ENCODE results near the gene SEMA3D. TPM values are rescaled to one million over a fixed set of nuclear protein-coding genes. Genes with fewer than 3 reads are reported as not detected.

SEMA3D gene
- total RNA-seq, 3 donors from 2014 or later, result 1.5 to 5.4 (median 2.1) TPM

DNA sequence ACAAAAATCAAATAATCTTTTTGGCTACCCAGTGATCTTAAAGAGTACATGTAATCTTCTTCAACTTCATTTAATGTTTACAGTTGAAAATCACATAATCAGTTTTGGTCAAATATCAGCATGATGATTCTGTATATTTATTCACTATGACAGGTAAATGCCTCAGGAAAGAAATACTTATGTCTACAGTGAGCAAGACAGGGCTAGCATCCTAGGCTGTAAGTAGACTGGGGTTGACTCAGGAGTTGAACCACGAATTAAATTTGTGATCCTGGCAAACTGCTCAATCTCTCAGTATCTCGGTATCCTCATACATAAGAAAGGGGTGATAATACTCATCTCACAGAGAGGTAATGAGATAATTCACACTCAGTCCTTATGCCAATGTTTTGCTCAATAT is 71.8 kb downstream of the SEMA3D start:
- no peak for ATAC-seq
- no peak overlapping the region for H3K4me3 ChIP-seq
- H3K9me3 ChIP-seq, result no peaks in the 10 kb centered on the region
- intact Hi-C loops (cut with DNase I, micrococcal nuclease), result no loop called here
- no peaks in the 10 kb centered on the region for H3K4me1 ChIP-seq (ENCODE audit: low read depth)
- TF ChIP-seq, protein P1, sequence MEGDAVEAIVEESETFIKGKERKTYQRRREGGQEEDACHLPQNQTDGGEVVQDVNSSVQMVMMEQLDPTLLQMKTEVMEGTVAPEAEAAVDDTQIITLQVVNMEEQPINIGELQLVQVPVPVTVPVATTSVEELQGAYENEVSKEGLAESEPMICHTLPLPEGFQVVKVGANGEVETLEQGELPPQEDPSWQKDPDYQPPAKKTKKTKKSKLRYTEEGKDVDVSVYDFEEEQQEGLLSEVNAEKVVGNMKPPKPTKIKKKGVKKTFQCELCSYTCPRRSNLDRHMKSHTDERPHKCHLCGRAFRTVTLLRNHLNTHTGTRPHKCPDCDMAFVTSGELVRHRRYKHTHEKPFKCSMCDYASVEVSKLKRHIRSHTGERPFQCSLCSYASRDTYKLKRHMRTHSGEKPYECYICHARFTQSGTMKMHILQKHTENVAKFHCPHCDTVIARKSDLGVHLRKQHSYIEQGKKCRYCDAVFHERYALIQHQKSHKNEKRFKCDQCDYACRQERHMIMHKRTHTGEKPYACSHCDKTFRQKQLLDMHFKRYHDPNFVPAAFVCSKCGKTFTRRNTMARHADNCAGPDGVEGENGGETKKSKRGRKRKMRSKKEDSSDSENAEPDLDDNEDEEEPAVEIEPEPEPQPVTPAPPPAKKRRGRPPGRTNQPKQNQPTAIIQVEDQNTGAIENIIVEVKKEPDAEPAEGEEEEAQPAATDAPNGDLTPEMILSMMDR (IDR thresholded peaks at IDR 0.05), result no peak
- H3K36me3 ChIP-seq (ENCODE audit: low read depth), result no peaks in the 10 kb centered on the region
- no peak for DNase-seq

DNA sequence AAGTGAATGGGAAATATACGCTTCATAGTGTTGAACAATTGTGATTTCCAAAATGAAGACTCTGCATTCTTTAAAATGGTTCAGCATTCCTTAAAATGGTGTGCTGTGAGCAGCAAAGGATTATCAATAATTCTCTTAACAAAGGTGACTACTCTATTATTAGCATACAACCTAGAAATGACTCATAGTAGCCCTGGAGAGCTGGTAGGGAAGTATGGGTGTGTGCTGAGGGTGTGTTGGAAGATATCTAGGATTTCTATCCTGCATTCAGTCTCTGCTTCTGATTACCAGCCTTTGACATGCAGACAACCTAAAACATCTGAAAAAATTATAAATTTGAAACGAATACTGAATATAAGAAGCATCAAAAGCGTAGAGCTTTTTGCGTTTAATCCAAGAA is 72.5 kb downstream of the SEMA3D start:
- TF ChIP-seq, protein P1 (IDR thresholded peaks at IDR 0.05), result no peak
- DNase-seq (no peak), ATAC-seq (no peak)
- Histone ChIP-seq H3K36me3 (ENCODE audit: low read depth) (no peaks in the 10 kb centered on the region), H3K4me3 (no peak overlapping the region), H3K9me3 (no peaks in the 10 kb centered on the region), H3K4me1 (ENCODE audit: low read depth) (no peaks in the 10 kb centered on the region)
- intact Hi-C loops (cut with DNase I, micrococcal nuclease), result no loop called here

DNA sequence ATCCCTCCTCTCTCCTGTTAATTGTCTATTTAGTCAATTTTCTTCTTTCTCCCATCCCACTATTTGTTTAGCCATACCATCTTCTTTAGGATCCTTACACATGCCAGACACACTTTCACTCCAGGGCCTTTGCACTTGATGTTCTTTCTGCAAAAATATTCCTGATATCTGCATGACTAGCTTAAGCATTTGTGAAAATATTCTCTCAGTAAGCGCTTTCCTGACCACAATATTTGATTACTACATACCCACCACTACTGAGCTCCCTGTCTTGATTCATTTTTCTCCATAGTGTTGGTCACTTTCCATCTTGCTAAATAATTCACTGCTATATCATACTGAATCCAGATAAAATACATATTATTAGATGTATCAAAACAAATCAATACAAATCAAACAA is 75.1 kb downstream of the SEMA3D start:
- Histone ChIP-seq H3K36me3 (ENCODE audit: low read depth) (no peaks in the 10 kb centered on the region), H3K9me3 (no peaks in the 10 kb centered on the region), H3K4me1 (ENCODE audit: low read depth) (no peaks in the 10 kb centered on the region), H3K4me3 (no peak overlapping the region)
- intact Hi-C loops (cut with DNase I, micrococcal nuclease), result no loop called here
- DNase-seq (no peak), ATAC-seq (no peak)
- TF ChIP-seq, protein P1 (IDR thresholded peaks at IDR 0.05), result no peak

DNA sequence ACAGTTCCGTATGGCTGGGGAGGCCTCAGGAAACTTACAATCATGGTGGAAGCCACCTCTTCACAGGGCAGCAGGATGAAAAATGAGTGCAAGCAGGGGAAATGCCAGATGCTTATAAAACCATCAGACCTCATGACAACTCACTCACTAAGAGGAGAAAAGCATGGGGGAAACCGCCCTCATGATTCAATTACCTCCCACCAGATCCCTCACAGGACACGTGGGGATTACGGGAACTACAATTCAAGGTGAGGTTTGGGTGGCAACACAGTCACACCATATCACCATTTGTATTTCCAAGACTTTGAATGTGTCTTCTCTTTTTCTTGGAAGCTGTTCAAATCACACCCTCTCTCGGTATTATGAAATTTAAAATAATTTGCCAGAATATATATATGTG is 80.1 kb downstream of the SEMA3D start:
- no peak for ATAC-seq
- intact Hi-C loops (cut with DNase I, micrococcal nuclease), result no loop called here
- H3K9me3 ChIP-seq, result no peaks in the 10 kb centered on the region
- TF ChIP-seq, protein P1 (IDR thresholded peaks at IDR 0.05), result no peak
- no peak overlapping the region for H3K4me3 ChIP-seq
- no peak for DNase-seq
- no peaks in the 10 kb centered on the region for H3K36me3 ChIP-seq (ENCODE audit: low read depth)
- no peaks in the 10 kb centered on the region for H3K4me1 ChIP-seq (ENCODE audit: low read depth)

DNA sequence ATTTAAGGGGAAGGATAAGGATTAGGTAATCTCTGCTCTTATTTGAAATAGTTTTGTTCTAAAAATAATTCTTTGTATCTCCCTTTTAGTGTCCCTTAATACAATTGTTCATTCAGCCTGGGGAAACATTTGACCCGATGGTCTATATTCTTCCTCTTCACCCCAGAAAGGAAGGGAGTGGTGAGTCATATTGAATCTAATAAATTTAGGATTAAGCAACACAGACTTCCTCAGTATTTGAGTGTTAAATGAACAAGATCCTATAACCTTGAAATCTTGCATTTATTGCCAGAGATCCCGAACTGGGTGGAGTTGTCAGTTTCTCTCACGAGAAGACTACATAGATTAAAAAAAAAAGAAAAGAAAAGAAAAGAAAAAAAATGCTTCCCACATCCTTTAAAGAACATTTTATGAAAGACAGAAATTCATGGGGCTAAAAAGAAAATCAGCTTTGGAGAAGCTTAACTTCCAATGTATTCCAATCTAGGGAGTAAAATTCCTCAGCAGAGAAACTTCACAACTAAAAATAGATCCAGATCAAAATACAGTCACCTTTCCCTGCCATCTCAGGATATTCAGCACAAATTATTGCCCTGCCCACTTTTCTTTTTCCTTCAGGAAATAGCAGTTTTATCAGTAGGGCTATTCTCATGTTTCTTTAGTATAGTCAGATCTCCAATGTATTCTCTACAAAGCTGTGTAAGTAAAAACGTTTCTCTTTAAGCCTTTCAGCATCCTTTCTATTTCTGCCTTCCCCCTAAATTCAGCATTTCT is 82.2 kb downstream of the SEMA3D start:
- ATAC-seq (no peak), DNase-seq (no peak)
- TF ChIP-seq, protein P1 (IDR thresholded peaks at IDR 0.05), result no peak
- Histone ChIP-seq H3K36me3 (ENCODE audit: low read depth) (no peaks in the 10 kb centered on the region), H3K9me3 (no peaks in the 10 kb centered on the region), H3K4me1 (ENCODE audit: low read depth) (no peaks in the 10 kb centered on the region), H3K4me3 (no peak overlapping the region)
- intact Hi-C loops (cut with DNase I, micrococcal nuclease), result no loop called here
